Adrenal gland (tissue), 12 donors: Measurements from ENCODE around the gene WASHC4. TPM values are rescaled to one million over a fixed set of nuclear protein-coding genes. Genes with fewer than 3 reads are reported as not detected.

Source experiments
- DNase-seq, 7 donors: peaks; one replicate each; pipeline ENCODE4 v3.0.0-alpha.2; 2019 to 2020
- H3K27ac ChIP-seq, 5 donors: fragments of 200-600 bp; sonication (generic) in 4 of 5; 1 replicate in 3 of 5; 2 replicates in 2 of 5; pipeline versions ENCODE4 v1.5.1 to v1.8.0; 2016 to 2020; ENCODE audit warnings: mild to moderate bottlenecking in 1 of 5
- H3K27me3 ChIP-seq: fragments of 200-600 bp; 2 replicates; pipeline ENCODE4 v1.8.0; 2021
- H3K36me3 ChIP-seq, 2 donors: fragments of 200-600 bp; replicated peaks in 1 of 2; 1 replicate in 1 of 2; 2 replicates in 1 of 2; pipeline versions ENCODE4 v1.5.1 to v1.8.0; 2018 to 2022
- H3K4me1 ChIP-seq, 2 donors: fragments of 200-600 bp; replicated peaks in 1 of 2; 1 replicate in 1 of 2; 2 replicates in 1 of 2; pipeline versions ENCODE4 v1.5.1 to v1.8.0; 2018 to 2021
- H3K4me3 ChIP-seq, 4 donors: fragments of 200-600 bp; sonication (generic) in 3 of 4; one replicate each; pipeline ENCODE4 v1.5.1; 2016 to 2018
- H3K9me3 ChIP-seq, 3 donors: fragments of 200-600 bp; sonication (generic) in 1 of 3; replicated peaks in 1 of 3; 1 replicate in 2 of 3; 2 replicates in 1 of 3; pipeline versions ENCODE4 v1.5.1 to v1.8.0; 2016 to 2021
- CTCF ChIP-seq, 6 experiments: fragments of 450-650 bp in 4 of 6; fragments of 200-600 bp in 2 of 6; sonication (generic) in 1 of 6; IDR thresholded peaks; 1 replicate in 5 of 6; 2 replicates in 1 of 6; pipeline versions ENCODE4 v1.5.1 to v1.8.0; 2016 to 2021; ENCODE audit warnings: antibody characterized with exemption in 6 of 6, mild to moderate bottlenecking in 2 of 6, moderate library complexity in 1 of 6
- POLR2A ChIP-seq, 2 donors: fragments of 450-650 bp; IDR thresholded peaks; one replicate each; pipeline ENCODE4 v1.6.1; 2017; ENCODE audit warnings: antibody characterized with exemption in 2 of 2, mild to moderate bottlenecking in 2 of 2, moderate library complexity in 1 of 2
- WGBS, 4 donors: extraction: QIAGEN DNeasy Blood & Tissue Kit in 2 of 4; methylation state at CpG; one replicate each; pipeline versions ENCODE4 v1.1.5 to v1.1.7; 2013 to 2017; 5-methylcytosine and 5-hydroxymethylcytosine counted together
- intact Hi-C, 2 donors: fragments of 100-400 bp; cut with DNase I; formaldehyde crosslinking; loops; one replicate each; pipeline versions ENCODE4 v1.14.1 to v1.15.0; 2022 to 2023
- polyA plus RNA-seq, 3 donors: library from polyadenylated mRNA; stranded (reverse); fragments of 200-250 nt in 2 of 3; fragments of 350-450 nt in 1 of 3; fragmentation: Illumina TruSeq in 1 of 3; extraction: RNeasy Lipid Tissue Mini Kit (QIAGEN cat#74804) in 1 of 3; gene quantifications; one replicate each; pipeline ENCODE4 v1.2.3, GENCODE V29; 2013 to 2014
- total RNA-seq, 9 donors: library from RNA; depleted of rRNA in 4 of 9; stranded (reverse); fragments of >200 nt in 4 of 9; fragments of 120-200 nt in 1 of 9; fragmentation: NEBNext Ultra II Directional in 1 of 9; extraction: Animal tissue kit (Norgen Biotek cat#: 25700) in 1 of 9; gene quantifications; one replicate each; pipeline versions ENCODE4 v1.1.0 to v1.2.4, GENCODE V29; 2013 to 2023
- donor health status: healthy with polysubstance abuse.
- donor health status: Bipolar disorder and iron deficiency.
- donor health status: DM: yes; HTN: yes; CAD: no.
- donor health status: DM: no; HTN: no; CAD: no.
- donor health status: DM: no; HTN: no; CAD: no.
- donor health status: DM: yes; HTN: yes; CAD: no.

The WASHC4 gene
- total and polyA plus RNA-seq, 12 donors, result 17.8 to 90.6 (median 52.8) TPM

- TF ChIP-seq POLR2A (IDR thresholded peaks at IDR 0.05) (no peak), CTCF (IDR thresholded peaks at IDR 0.05) (no peak)
- no peak overlapping the region for H3K4me3 ChIP-seq
- no peak overlapping the region for H3K27ac ChIP-seq
- H3K36me3 ChIP-seq, result peaks cover 0 to 98% of the 10 kb centered on the region in 2 donors
- no peaks in the 10 kb centered on the region for H3K27me3 ChIP-seq
- 63 to 85% (median 78%) methylated on average over 2 of the region's 2 CpGs for WGBS, 4 donors
- H3K4me1 ChIP-seq, result no peaks in the 10 kb centered on the region
- DNase-seq, result no peak
- intact Hi-C loops, result loop anchor here in 1 of 2 donors (10.0 kb wide), 1 partner anchor 54 kb away; no protein-coding TSS in a partner anchor
- no peaks in the 10 kb centered on the region for H3K9me3 ChIP-seq
Measured at GRCh38 chr12:105120551-105120950, 13.0 kb downstream of the WASHC4 start.

GRCh38 chr12:105138248-105138647, 30.7 kb downstream of the WASHC4 start:
- H3K4me1 ChIP-seq, result no peaks in the 10 kb centered on the region
- no peaks in the 10 kb centered on the region for H3K27me3 ChIP-seq
- DNase-seq, result no peak
- intact Hi-C loops, result no loop called here
- TF ChIP-seq POLR2A (IDR thresholded peaks at IDR 0.05) (no peak), CTCF (IDR thresholded peaks at IDR 0.05) (no peak)
- H3K9me3 ChIP-seq, result no peaks in the 10 kb centered on the region
- WGBS, 4 donors, result 85 to 95% (median 90%) methylated on average over 2 of the region's 2 CpGs
- no peak overlapping the region for H3K4me3 ChIP-seq
- no peak overlapping the region for H3K27ac ChIP-seq
- H3K36me3 ChIP-seq, result peaks cover 0 to 79% of the 10 kb centered on the region in 2 donors

GRCh38 chr12:105141320-105141922, 33.9 kb downstream of the WASHC4 start:
- no peaks in the 10 kb centered on the region for H3K27me3 ChIP-seq
- WGBS, 4 donors, result 83 to 94% (median 88%) methylated on average over 6 of the region's 6 CpGs
- peaks cover 0 to 68% of the 10 kb centered on the region in 2 donors for H3K36me3 ChIP-seq
- TF ChIP-seq POLR2A (IDR thresholded peaks at IDR 0.05) (no peak), CTCF (IDR thresholded peaks at IDR 0.05) (no peak)
- no peak overlapping the region for H3K4me3 ChIP-seq
- no peaks in the 10 kb centered on the region for H3K9me3 ChIP-seq
- DNase-seq, result no peak
- no peaks in the 10 kb centered on the region for H3K4me1 ChIP-seq
- H3K27ac ChIP-seq, result no peak overlapping the region
- intact Hi-C loops, result no loop called here

GRCh38 chr12:105142259-105142658, 34.7 kb downstream of the WASHC4 start:
- WGBS, 4 donors, result 94 to 96% (median 95%) methylated on average over 3 of the region's 3 CpGs
- no peak overlapping the region for H3K27ac ChIP-seq
- intact Hi-C loops, result no loop called here
- no peaks in the 10 kb centered on the region for H3K27me3 ChIP-seq
- DNase-seq, result no peak
- no peaks in the 10 kb centered on the region for H3K4me1 ChIP-seq
- TF ChIP-seq POLR2A (IDR thresholded peaks at IDR 0.05) (no peak), CTCF (IDR thresholded peaks at IDR 0.05) (no peak)
- no peak overlapping the region for H3K4me3 ChIP-seq
- no peaks in the 10 kb centered on the region for H3K9me3 ChIP-seq
- H3K36me3 ChIP-seq, result peaks cover 0 to 72% of the 10 kb centered on the region in 2 donors
